ENCODE results near the gene NR1D1.

Gene NR1D1

DNA sequence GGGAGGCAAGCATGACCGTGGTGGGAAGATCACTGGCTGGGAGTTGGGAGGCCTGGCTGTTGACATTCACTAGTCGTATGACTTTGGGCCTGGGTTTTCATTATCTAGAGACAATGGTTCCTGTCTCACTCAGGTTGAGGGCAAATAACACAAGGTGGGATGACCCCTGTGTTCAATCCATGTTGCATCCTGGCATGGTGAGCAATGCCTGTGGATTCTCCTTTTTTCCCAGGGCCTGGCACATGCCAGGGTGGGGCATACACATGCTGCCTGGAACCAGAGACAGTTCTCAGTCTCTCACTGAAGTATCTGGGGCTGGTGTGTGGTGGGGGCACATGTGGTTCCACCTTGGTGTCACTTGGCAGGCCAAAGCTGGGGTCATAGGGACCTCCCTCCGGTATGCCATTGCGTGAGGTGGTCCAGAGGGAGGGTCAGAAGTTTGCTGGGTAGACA is 32.2 kb downstream of the NR1D1 start:
- Histone ChIP-seq H3F3A (ENCODE audit: low read depth) (no peaks in the 10 kb centered on the region), H3K79me2 (ENCODE audit: insufficient read depth, low read length) (peaks cover 45% of the 10 kb centered on the region), H3K36me3 (ENCODE audit: insufficient read depth, low read length) (no peaks in the 10 kb centered on the region), H3K4me3 (ENCODE audit: low read length, poor library complexity, severe bottlenecking) (peak overlapping the region; percentile 66), H3K4me1 (ENCODE audit: insufficient read depth, low read length, poor library complexity, severe bottlenecking) (peaks cover 77% of the 10 kb centered on the region), H3K27me3 (ENCODE audit: insufficient read depth, low read length, poor library complexity, severe bottlenecking) (no peaks in the 10 kb centered on the region), H3K9ac (ENCODE audit: low read depth, low read length, poor library complexity, severe bottlenecking) (peak overlapping the region; percentile 67), H4K20me1 (ENCODE audit: insufficient read depth, low read length, poor library complexity, severe bottlenecking) (no peaks in the 10 kb centered on the region), H3K9me3 (ENCODE audit: insufficient read depth, low read depth, low read length) (no peaks in the 10 kb centered on the region), H3K4me2 (ENCODE audit: low read depth, low read length, poor library complexity, severe bottlenecking) (peak overlapping the region; percentile 76), H2AFZ (ENCODE audit: low read length) (no peak overlapping the region), H3K9me2 (replicated peaks; ENCODE audit: low read depth, low read length) (no peaks in the 10 kb centered on the region)
- no peak for TF ChIP-seq CTCF (conservative IDR thresholded peaks at IDR 0.05; ENCODE audit: low read length)
- no peak for TF ChIP-seq EZH2phosphoT487 (IDR thresholded peaks at IDR 0.05; ENCODE audit: borderline replicate concordance)

DNA sequence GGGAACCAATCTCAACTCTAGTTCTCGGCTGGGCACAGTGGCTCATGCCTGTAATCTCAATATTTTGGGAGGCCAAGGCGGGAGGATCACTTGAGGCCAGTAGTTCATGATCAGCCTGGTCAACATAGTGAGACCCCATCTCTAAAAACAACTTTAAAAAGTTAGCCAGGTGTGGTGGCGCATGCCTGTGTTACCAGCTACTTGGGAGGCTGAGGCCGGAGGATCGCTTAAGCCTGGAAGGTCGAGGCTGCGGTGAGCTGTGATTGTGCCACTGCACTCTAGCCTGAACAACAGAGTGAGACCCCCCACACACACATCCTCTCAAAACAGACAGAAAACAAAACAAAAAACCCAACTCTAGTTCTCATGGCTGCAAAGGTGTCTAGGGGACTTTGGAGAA is 32.7 kb downstream of the NR1D1 start:
- Histone ChIP-seq H3K9ac (ENCODE audit: low read depth, low read length, poor library complexity, severe bottlenecking) (no peak overlapping the region), H4K20me1 (ENCODE audit: insufficient read depth, low read length, poor library complexity, severe bottlenecking) (no peaks in the 10 kb centered on the region), H3K4me3 (ENCODE audit: low read length, poor library complexity, severe bottlenecking) (no peak overlapping the region), H3K27me3 (ENCODE audit: insufficient read depth, low read length, poor library complexity, severe bottlenecking) (no peaks in the 10 kb centered on the region), H2AFZ (ENCODE audit: low read length) (no peak overlapping the region), H3K36me3 (ENCODE audit: insufficient read depth, low read length) (no peaks in the 10 kb centered on the region), H3K9me2 (replicated peaks; ENCODE audit: low read depth, low read length) (no peaks in the 10 kb centered on the region), H3F3A (ENCODE audit: low read depth) (no peaks in the 10 kb centered on the region), H3K4me1 (ENCODE audit: insufficient read depth, low read length, poor library complexity, severe bottlenecking) (peaks cover 77% of the 10 kb centered on the region), H3K79me2 (ENCODE audit: insufficient read depth, low read length) (peaks cover 47% of the 10 kb centered on the region), H3K4me2 (ENCODE audit: low read depth, low read length, poor library complexity, severe bottlenecking) (peak overlapping the region; percentile 76), H3K9me3 (ENCODE audit: insufficient read depth, low read depth, low read length) (no peaks in the 10 kb centered on the region)
- no peak for TF ChIP-seq CTCF (conservative IDR thresholded peaks at IDR 0.05; ENCODE audit: low read length)
- no peak for TF ChIP-seq EZH2phosphoT487 (IDR thresholded peaks at IDR 0.05; ENCODE audit: borderline replicate concordance)

DNA sequence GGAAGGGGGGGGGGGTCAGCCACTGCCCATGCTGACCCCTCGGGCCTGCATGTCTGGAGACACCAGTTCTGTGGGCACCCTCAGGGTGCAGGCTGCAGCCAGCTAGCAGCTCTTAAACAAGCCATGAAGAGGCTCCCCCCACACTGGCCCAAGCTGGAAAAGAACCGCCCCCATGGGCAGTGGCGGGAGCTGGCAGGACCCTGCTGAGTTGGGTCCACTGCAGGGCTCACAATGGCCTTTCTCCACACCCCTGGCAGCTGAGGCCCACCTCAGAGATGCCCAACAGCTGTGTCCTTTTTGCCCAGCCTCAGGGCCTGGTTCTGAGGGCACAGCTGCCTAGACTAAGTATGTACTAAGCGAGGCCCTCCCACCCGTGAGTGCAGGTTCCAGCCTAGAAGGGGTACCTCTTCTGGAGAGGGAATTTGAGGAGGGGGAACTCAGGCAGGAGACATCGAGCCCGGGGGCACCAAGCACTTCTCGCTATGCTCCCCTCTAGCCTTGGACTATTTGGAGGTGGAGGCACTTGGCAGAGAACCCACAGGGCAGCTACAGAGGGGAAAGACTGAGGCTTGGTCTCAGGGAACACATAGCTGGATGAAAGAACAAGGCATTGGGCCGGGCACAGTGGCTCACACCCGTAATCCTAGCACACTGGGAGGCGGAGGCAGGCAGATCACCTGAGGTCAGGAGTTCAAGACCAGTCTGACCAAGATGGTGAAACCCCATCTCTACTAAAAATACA is 34.4 kb downstream of the NR1D1 start:
- Histone ChIP-seq H3K9me3 (ENCODE audit: insufficient read depth, low read depth, low read length) (no peaks in the 10 kb centered on the region), H3K4me1 (ENCODE audit: insufficient read depth, low read length, poor library complexity, severe bottlenecking) (peaks cover 71% of the 10 kb centered on the region), H3K4me3 (ENCODE audit: low read length, poor library complexity, severe bottlenecking) (peak overlapping the region; percentile 96), H3K9me2 (replicated peaks; ENCODE audit: low read depth, low read length) (no peaks in the 10 kb centered on the region), H4K20me1 (ENCODE audit: insufficient read depth, low read length, poor library complexity, severe bottlenecking) (no peaks in the 10 kb centered on the region), H3K9ac (ENCODE audit: low read depth, low read length, poor library complexity, severe bottlenecking) (peak overlapping the region; percentile 60), H3K4me2 (ENCODE audit: low read depth, low read length, poor library complexity, severe bottlenecking) (peak overlapping the region; percentile 81), H3F3A (ENCODE audit: low read depth) (no peaks in the 10 kb centered on the region), H3K27me3 (ENCODE audit: insufficient read depth, low read length, poor library complexity, severe bottlenecking) (no peaks in the 10 kb centered on the region), H3K36me3 (ENCODE audit: insufficient read depth, low read length) (no peaks in the 10 kb centered on the region), H3K79me2 (ENCODE audit: insufficient read depth, low read length) (peaks cover 37% of the 10 kb centered on the region), H2AFZ (ENCODE audit: low read length) (no peak overlapping the region)
- no peak for TF ChIP-seq CTCF (conservative IDR thresholded peaks at IDR 0.05; ENCODE audit: low read length)
- no peak for TF ChIP-seq EZH2phosphoT487 (IDR thresholded peaks at IDR 0.05; ENCODE audit: borderline replicate concordance)
